ENCODE data around the gene R3HDML.
A peak's percentile ranks its signal among the peaks of the same experiment; 100 is the strongest.

R3HDML gene

DNA sequence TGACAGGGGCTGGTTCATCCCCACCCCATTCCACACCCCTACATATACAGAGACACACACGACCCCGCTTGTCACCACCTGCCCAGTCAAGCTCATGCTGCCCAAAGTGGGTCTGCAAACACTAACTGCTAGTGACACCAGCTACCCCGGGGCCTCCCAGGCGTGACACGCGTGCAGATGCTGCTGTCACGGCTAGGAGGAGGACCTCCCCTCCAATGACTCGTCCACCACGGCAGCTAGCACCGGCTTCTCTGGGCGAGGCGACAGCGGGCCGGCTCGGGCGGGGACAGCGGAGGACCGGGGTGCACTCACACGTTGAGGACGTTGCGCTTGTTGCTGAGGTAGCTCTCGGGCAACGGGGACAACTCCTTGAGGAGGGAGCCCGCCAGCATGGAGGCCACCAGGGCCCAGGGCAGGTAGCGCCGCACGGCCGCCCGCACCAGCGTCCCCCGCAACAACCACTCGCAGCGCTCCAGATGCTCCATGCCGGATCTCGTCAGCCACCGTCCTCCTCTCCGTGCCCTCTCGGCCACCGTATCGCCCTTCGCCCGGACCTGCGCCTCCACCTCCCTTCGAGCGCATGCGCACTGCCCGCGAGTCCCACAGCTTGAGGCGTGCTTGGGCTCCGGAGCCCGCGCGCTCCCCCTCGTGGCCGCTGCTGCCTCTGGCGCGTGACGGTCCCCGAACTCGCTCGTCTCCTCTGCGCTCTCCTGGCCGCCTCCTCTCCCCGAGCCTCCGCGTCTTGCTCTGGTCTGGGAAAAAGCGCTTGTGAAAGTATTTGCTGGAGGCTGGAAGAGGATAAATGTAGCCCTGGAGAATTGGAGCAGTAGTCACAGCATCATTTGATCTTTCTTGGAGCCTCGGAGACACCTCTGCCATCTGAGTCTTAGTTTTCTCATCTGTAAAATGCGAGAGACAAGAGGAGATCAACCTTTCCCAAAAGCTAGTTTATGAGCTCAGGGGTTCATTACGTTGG lies 25.9 kb upstream of the R3HDML start, which contains the start of gene FITM2:
FITM2 (minus strand) TSS at position 539 of the 976 bp plus-strand sequence; CDS start at position 485, 54 bp downstream.
- no peaks in the 10 kb centered on the region for H3K9me2 ChIP-seq (ENCODE audit: low read depth, low read length)
- H3K4me1 ChIP-seq (ENCODE audit: insufficient read depth, low read length, severe bottlenecking), result peaks cover 10% of the 10 kb centered on the region
- peak within 1 kb of the TSS; percentile 79 for H3K4me2 ChIP-seq (ENCODE audit: low read length)
- H4K20me1 ChIP-seq (ENCODE audit: insufficient read depth, low read length), result no peaks in the 10 kb centered on the region
- no peaks in the 10 kb centered on the region for H3K36me3 ChIP-seq (ENCODE audit: insufficient read depth, low read length)
- no peaks in the 10 kb centered on the region for H3K79me2 ChIP-seq (ENCODE audit: insufficient read depth, low read length)
- H3K9me3 ChIP-seq (ENCODE audit: low read length), result no peaks in the 10 kb centered on the region
- H3K4me3 ChIP-seq (ENCODE audit: low read depth, low read length, poor library complexity, severe bottlenecking), result peak within 1 kb of the TSS; percentile 69
- H2AFZ ChIP-seq (ENCODE audit: low read length), result 0 out of 2 replicates have a peak within 1 kb of the TSS, but pooled peaks have one; percentile 3
- no peak within 1 kb of the TSS for H3K27ac ChIP-seq (ENCODE audit: low read depth, low read length, poor library complexity, severe bottlenecking)
- H3K9ac ChIP-seq (ENCODE audit: low read length), result peak within 1 kb of the TSS; percentile 69
- no peak for TF ChIP-seq EZH2 (IDR thresholded peaks at IDR 0.05; ENCODE audit: borderline replicate concordance, low read length)
- TF ChIP-seq, protein P1, sequence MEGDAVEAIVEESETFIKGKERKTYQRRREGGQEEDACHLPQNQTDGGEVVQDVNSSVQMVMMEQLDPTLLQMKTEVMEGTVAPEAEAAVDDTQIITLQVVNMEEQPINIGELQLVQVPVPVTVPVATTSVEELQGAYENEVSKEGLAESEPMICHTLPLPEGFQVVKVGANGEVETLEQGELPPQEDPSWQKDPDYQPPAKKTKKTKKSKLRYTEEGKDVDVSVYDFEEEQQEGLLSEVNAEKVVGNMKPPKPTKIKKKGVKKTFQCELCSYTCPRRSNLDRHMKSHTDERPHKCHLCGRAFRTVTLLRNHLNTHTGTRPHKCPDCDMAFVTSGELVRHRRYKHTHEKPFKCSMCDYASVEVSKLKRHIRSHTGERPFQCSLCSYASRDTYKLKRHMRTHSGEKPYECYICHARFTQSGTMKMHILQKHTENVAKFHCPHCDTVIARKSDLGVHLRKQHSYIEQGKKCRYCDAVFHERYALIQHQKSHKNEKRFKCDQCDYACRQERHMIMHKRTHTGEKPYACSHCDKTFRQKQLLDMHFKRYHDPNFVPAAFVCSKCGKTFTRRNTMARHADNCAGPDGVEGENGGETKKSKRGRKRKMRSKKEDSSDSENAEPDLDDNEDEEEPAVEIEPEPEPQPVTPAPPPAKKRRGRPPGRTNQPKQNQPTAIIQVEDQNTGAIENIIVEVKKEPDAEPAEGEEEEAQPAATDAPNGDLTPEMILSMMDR (IDR thresholded peaks at IDR 0.05; ENCODE audit: low read length), result peak; percentile 92
- H3F3A ChIP-seq (ENCODE audit: insufficient read depth, low read length), result no peaks in the 10 kb centered on the region
- no peaks in the 10 kb centered on the region for H3K27me3 ChIP-seq (ENCODE audit: insufficient read depth, low read length)

DNA sequence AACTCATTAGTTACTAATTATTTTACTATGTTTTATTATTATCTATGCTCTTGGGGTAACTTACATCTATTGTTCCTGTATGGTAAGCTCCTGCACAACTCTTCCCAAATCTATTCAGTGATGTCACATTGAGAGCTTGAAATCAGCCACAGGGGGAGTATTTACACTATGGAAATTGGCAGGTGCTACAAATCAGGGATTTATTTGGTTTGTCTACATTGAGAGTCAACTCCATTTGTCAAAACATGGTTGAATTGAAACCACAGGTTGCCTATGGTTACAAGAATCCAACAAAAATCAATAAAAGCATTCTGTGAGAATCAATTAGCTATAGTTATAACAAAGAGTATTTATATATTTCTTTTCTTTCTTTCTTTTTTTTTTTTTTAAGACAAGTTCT lies 22.0 kb upstream of the R3HDML start:
- H4K20me1 ChIP-seq (ENCODE audit: insufficient read depth, low read length), result no peaks in the 10 kb centered on the region
- no peak overlapping the region for H3K4me2 ChIP-seq (ENCODE audit: low read length)
- no peak overlapping the region for H3K4me3 ChIP-seq (ENCODE audit: low read depth, low read length, poor library complexity, severe bottlenecking)
- no peak overlapping the region for H3K27ac ChIP-seq (ENCODE audit: low read depth, low read length, poor library complexity, severe bottlenecking)
- peaks cover 8% of the 10 kb centered on the region; the same call in 1 of the 2 replicates for H3K27me3 ChIP-seq (ENCODE audit: insufficient read depth, low read length)
- no peak overlapping the region for H3K9ac ChIP-seq (ENCODE audit: low read length)
- H3K9me3 ChIP-seq (ENCODE audit: low read length), result no peaks in the 10 kb centered on the region
- no peaks in the 10 kb centered on the region for H3K36me3 ChIP-seq (ENCODE audit: insufficient read depth, low read length)
- H3K79me2 ChIP-seq (ENCODE audit: insufficient read depth, low read length), result no peaks in the 10 kb centered on the region
- peaks cover 8% of the 10 kb centered on the region for H3K4me1 ChIP-seq (ENCODE audit: insufficient read depth, low read length, severe bottlenecking)
- no peaks in the 10 kb centered on the region for H3F3A ChIP-seq (ENCODE audit: insufficient read depth, low read length)
- TF ChIP-seq EZH2 (IDR thresholded peaks at IDR 0.05; ENCODE audit: borderline replicate concordance, low read length), result no peak
- TF ChIP-seq, protein P1 (IDR thresholded peaks at IDR 0.05; ENCODE audit: low read length), result no peak
- no peak overlapping the region for H2AFZ ChIP-seq (ENCODE audit: low read length)
- H3K9me2 ChIP-seq (ENCODE audit: low read depth, low read length), result no peaks in the 10 kb centered on the region

DNA sequence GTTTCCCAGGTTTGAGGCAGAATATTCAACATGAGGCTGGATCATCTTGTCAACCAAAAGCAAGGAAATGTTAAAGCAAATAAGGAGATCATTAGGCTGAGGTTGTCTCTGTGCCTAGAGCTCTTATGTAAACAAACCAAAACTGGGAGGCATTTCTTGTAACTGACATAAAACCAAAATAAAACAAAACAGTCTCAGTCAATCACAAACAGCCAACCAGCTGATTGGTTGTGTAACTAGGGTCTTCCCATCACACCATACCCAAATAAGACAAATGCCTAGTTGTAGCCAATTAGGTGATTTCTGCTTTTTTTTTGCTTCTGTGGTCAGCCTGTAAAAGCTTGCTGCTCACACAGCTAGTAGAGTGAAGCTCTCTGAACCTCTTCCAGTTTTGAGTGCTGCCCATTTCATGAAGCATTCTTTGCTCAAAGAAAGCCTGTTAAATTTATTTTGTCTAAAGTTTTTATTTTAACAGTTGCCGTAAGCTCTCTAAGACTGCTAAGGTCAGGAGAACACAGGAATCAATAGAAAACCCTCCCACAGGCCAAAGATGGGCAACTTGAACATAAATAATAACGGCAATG lies 16.9 kb upstream of the R3HDML start:
- Histone ChIP-seq H3K9me3 (ENCODE audit: low read length) (no peaks in the 10 kb centered on the region), H3K4me3 (ENCODE audit: low read depth, low read length, poor library complexity, severe bottlenecking) (no peak overlapping the region), H2AFZ (ENCODE audit: low read length) (no peak overlapping the region), H3K9me2 (ENCODE audit: low read depth, low read length) (no peaks in the 10 kb centered on the region), H3K27ac (ENCODE audit: low read depth, low read length, poor library complexity, severe bottlenecking) (no peak overlapping the region), H3K27me3 (ENCODE audit: insufficient read depth, low read length) (peaks cover 8% of the 10 kb centered on the region; the same call in 1 of the 2 replicates), H3K4me2 (ENCODE audit: low read length) (no peak overlapping the region), H3K9ac (ENCODE audit: low read length) (no peak overlapping the region), H3F3A (ENCODE audit: insufficient read depth, low read length) (no peaks in the 10 kb centered on the region), H3K36me3 (ENCODE audit: insufficient read depth, low read length) (no peaks in the 10 kb centered on the region), H3K4me1 (ENCODE audit: insufficient read depth, low read length, severe bottlenecking) (no peaks in the 10 kb centered on the region), H4K20me1 (ENCODE audit: insufficient read depth, low read length) (no peaks in the 10 kb centered on the region), H3K79me2 (ENCODE audit: insufficient read depth, low read length) (no peaks in the 10 kb centered on the region)
- no peak for TF ChIP-seq EZH2 (IDR thresholded peaks at IDR 0.05; ENCODE audit: borderline replicate concordance, low read length)
- TF ChIP-seq, protein P1 (IDR thresholded peaks at IDR 0.05; ENCODE audit: low read length), result no peak
